SK-N-SH (cell line): ENCODE measurements around the gene SPATA16. TPM values are rescaled to one million over a fixed set of nuclear protein-coding genes. Genes with fewer than 3 reads are reported as not detected.

Experiments
- CTCF ChIA-PET: fragments of 300-600, 350-600 bp; formaldehyde crosslinking; extraction: SDS; loops from one replicate; lab custom pipeline; 2021; lab: Yijun Ruan, JAX
- POLR2A ChIA-PET: fragments of 350-600 bp; sonication (Branson Sonifier 250); formaldehyde crosslinking; extraction: SDS; loops from one replicate; lab custom pipeline; 2020; ENCODE audit warnings: antibody characterized with exemption, inconsistent platforms; lab: Yijun Ruan, JAX
- DNase-seq: peaks from one replicate; pipeline ENCODE4 v3.0.0; 2012
- H2AFZ ChIP-seq: fragments of 200-600 bp; sonication (generic); 2 replicates; pipeline ENCODE4 v1.8.1; 2016; ENCODE audit warnings: antibody characterized with exemption, mild to moderate bottlenecking, low read depth
- H3F3A ChIP-seq: fragments of 200-600 bp; sonication (generic); replicated peaks from 2 replicates; pipeline ENCODE3; 2016; ENCODE audit warnings: antibody characterized with exemption, mild to moderate bottlenecking; ENCODE audit not compliant: insufficient read depth
- H3K27ac ChIP-seq, 2 experiments: fragments of 200-500 bp in 1 of 2; fragments of 200-600 bp in 1 of 2; sonication (Bioruptor generic) in 1 of 2; sonication (generic), shearing (Covaris generic) in 1 of 2; 2 replicates each; pipeline versions ENCODE4 v1.5.1 to v1.6.1; 2014 to 2016; ENCODE audit warnings: low read depth in 2 of 2, inconsistent platforms in 1 of 2, low read length in 1 of 2, mild to moderate bottlenecking in 1 of 2, mixed read lengths in 1 of 2
- H3K27me3 ChIP-seq: fragments of 200-600 bp; sonication (generic), shearing (Covaris generic); 2 replicates; pipeline ENCODE4 v1.6.1; 2016; ENCODE audit warnings: mixed run types; ENCODE audit not compliant: insufficient read depth
- H3K36me3 ChIP-seq, 2 experiments: fragments of 200-500 bp in 1 of 2; fragments of 200-600 bp in 1 of 2; sonication (Bioruptor generic) in 1 of 2; sonication (generic) in 1 of 2; replicated peaks in 1 of 2; 2 replicates each; pipeline versions ENCODE3 to v1.5.1; 2014 to 2016; ENCODE audit warnings: low read length in 1 of 2, mild to moderate bottlenecking in 1 of 2; ENCODE audit not compliant: insufficient read depth in 2 of 2, control insufficient read depth in 1 of 2
- H3K4me1 ChIP-seq, 2 experiments: fragments of 200-500 bp in 1 of 2; fragments of 200-600 bp in 1 of 2; sonication (Bioruptor generic) in 1 of 2; sonication (generic), shearing (Covaris generic) in 1 of 2; 2 replicates each; pipeline versions ENCODE4 v1.5.1 to v1.6.1; 2014 to 2016; ENCODE audit warnings: low read depth in 1 of 2, low read length in 1 of 2, mixed run types in 1 of 2; ENCODE audit not compliant: insufficient read depth in 2 of 2, control insufficient read depth in 1 of 2
- H3K4me2 ChIP-seq: fragments of 200-600 bp; sonication (generic), shearing (Covaris generic); 2 replicates; pipeline ENCODE4 v1.6.1; 2017; ENCODE audit warnings: mixed run types
- H3K4me3 ChIP-seq, 2 experiments: fragments of 200-500 bp in 1 of 2; fragments of 200-600 bp in 1 of 2; sonication (Bioruptor generic) in 1 of 2; sonication (generic), shearing (Covaris generic) in 1 of 2; 2 replicates each; pipeline versions ENCODE4 v1.5.1 to v1.8.1; 2014 to 2016; ENCODE audit warnings: low read depth in 2 of 2, inconsistent platforms in 1 of 2, low read length in 1 of 2, mild to moderate bottlenecking in 1 of 2, mixed read lengths in 1 of 2, moderate library complexity in 1 of 2
- H3K79me2 ChIP-seq: fragments of 200-600 bp; sonication (generic); 2 replicates; pipeline ENCODE4 v1.8.1; 2017; ENCODE audit warnings: mild to moderate bottlenecking; ENCODE audit not compliant: insufficient read depth
- H3K9ac ChIP-seq: fragments of 200-600 bp; sonication (generic); 2 replicates; pipeline ENCODE4 v1.6.1; 2017; ENCODE audit warnings: mixed run types
- H3K9me2 ChIP-seq: fragments of 200-600 bp; sonication (generic); 2 replicates; pipeline ENCODE4 v1.6.1; 2017; ENCODE audit warnings: mixed run types
- H3K9me3 ChIP-seq: fragments of 200-600 bp; sonication (generic); 2 replicates; pipeline ENCODE4 v1.6.1; 2017; ENCODE audit warnings: mixed run types, mild to moderate bottlenecking, moderate library complexity
- H4K20me1 ChIP-seq: fragments of 200-600 bp; sonication (generic); 2 replicates; pipeline ENCODE4 v1.6.1; 2017; ENCODE audit warnings: mild to moderate bottlenecking, mixed run types; ENCODE audit not compliant: insufficient read depth
- CTCF ChIP-seq: fragments of 200-600 bp; sonication (generic); IDR thresholded peaks from 2 replicates; pipeline ENCODE4 v1.6.1; 2017; ENCODE audit warnings: antibody characterized with exemption, mild to moderate bottlenecking, moderate library complexity
- EP300 ChIP-seq, 2 experiments: IDR thresholded peaks; 2 replicates each; pipeline versions ENCODE4 v1.4.0 to v1.6.1; 2012; ENCODE audit warnings: borderline replicate concordance in 1 of 2, low read depth in 1 of 2, low read length in 1 of 2
- EZH2phosphoT487 ChIP-seq: fragments of 200-600 bp; sonication (generic); IDR thresholded peaks from 2 replicates; pipeline ENCODE4 v1.6.1; 2017; ENCODE audit warnings: low read depth, mixed run types, mild to moderate bottlenecking, antibody characterized with exemption, moderate library complexity, borderline replicate concordance
- GATA2 ChIP-seq: sonication (generic); formaldehyde crosslinking; IDR thresholded peaks from 2 replicates; pipeline ENCODE4 v1.5.0; 2020; ENCODE audit warnings: mild to moderate bottlenecking, missing genetic modification reagents
- IRF3 ChIP-seq: fragments of 150-350 bp; IDR thresholded peaks from 2 replicates; pipeline ENCODE4 v1.6.1; 2016; ENCODE audit warnings: mild to moderate bottlenecking, low read depth, low read length
- POLR2AphosphoS5 ChIP-seq: IDR thresholded peaks from 2 replicates; pipeline ENCODE4 v1.6.1; 2012; ENCODE audit warnings: low read depth, low read length
- RCOR1 ChIP-seq: fragments of 150-350 bp; IDR thresholded peaks from 2 replicates; pipeline ENCODE4 v1.6.1; 2017; ENCODE audit warnings: antibody characterized with exemption, low read length
- SIN3A ChIP-seq: IDR thresholded peaks from 2 replicates; pipeline ENCODE4 v1.6.1; 2012; ENCODE audit warnings: low read depth, mild to moderate bottlenecking, low read length, moderate library complexity, borderline replicate concordance
- TCF12 ChIP-seq: IDR thresholded peaks from 2 replicates; pipeline ENCODE4 v1.4.0; 2012
- USF1 ChIP-seq: IDR thresholded peaks from 2 replicates; pipeline ENCODE4 v1.4.0; 2012; ENCODE audit warnings: low read depth, borderline replicate concordance
- YY1 ChIP-seq: IDR thresholded peaks from 2 replicates; pipeline ENCODE4 v1.4.0; 2012; ENCODE audit warnings: low read depth, mild to moderate bottlenecking
- polyA plus RNA-seq, 3 experiments: library from polyadenylated mRNA; depleted of rRNA; stranded (reverse); fragments of >200 nt; gene quantifications; 2 replicates each; pipeline ENCODE4 v1.2.3, GENCODE V29; 2012

Gene SPATA16
- polyA plus RNA-seq, 1 of the 3 experiments (the other 2 are of a cell fraction), result not detected

GRCh38 chr3:173001622-173002021 lies 139.4 kb downstream of the SPATA16 start:
- Histone ChIP-seq H4K20me1 (no peaks in the 10 kb centered on the region), H3K27me3 (no peaks in the 10 kb centered on the region), H3K4me2 (no peak overlapping the region), H3K36me3 (no peaks in the 10 kb centered on the region), H3K4me1 (no peaks in the 10 kb centered on the region; a peak in 1 of 4 replicates), H3F3A (no peaks in the 10 kb centered on the region), H3K79me2 (no peaks in the 10 kb centered on the region), H3K9me2 (no peaks in the 10 kb centered on the region), H3K27ac (no peak overlapping the region), H3K9me3 (no peaks in the 10 kb centered on the region), H2AFZ (no peak overlapping the region), H3K4me3 (no peak overlapping the region), H3K9ac (no peak overlapping the region)
- ChIA-PET POLR2A (no interaction called here), CTCF (no interaction called here)
- no peak for DNase-seq
- TF ChIP-seq EP300 (IDR thresholded peaks at IDR 0.05; ENCODE audit: borderline replicate concordance in 1 of 2, low read depth in 1 of 2, low read length in 1 of 2) (no peak), RCOR1 (no peak), EZH2phosphoT487 (no peak), CTCF (no peak), IRF3 (no peak), POLR2AphosphoS5 (no peak), YY1 (no peak), TCF12 (no peak), GATA2 (CRISPR knock-in tag) (no peak)

GRCh38 chr3:173000553-173000952 lies 140.5 kb downstream of the SPATA16 start:
- no peak overlapping the region for H3K4me2 ChIP-seq
- H3K9me2 ChIP-seq, result no peaks in the 10 kb centered on the region
- H3K27ac ChIP-seq, result no peak overlapping the region
- H4K20me1 ChIP-seq, result no peaks in the 10 kb centered on the region
- no peaks in the 10 kb centered on the region for H3K79me2 ChIP-seq
- CTCF ChIA-PET, result no interaction called here
- TF ChIP-seq EP300 (IDR thresholded peaks at IDR 0.05; ENCODE audit: borderline replicate concordance in 1 of 2, low read depth in 1 of 2, low read length in 1 of 2) (no peak), USF1 (no peak), SIN3A (no peak)
- H3K36me3 ChIP-seq, result no peaks in the 10 kb centered on the region
- POLR2A ChIA-PET, result no interaction called here
- no peak overlapping the region for H3K4me3 ChIP-seq
- no peaks in the 10 kb centered on the region for H3K27me3 ChIP-seq
- no peak overlapping the region for H2AFZ ChIP-seq
- no peaks in the 10 kb centered on the region for H3F3A ChIP-seq
- H3K4me1 ChIP-seq, result no peaks in the 10 kb centered on the region; a peak in 1 of 4 replicates
- DNase-seq, result no peak
- H3K9ac ChIP-seq, result no peak overlapping the region
- no peaks in the 10 kb centered on the region for H3K9me3 ChIP-seq
